Vagina (tissue), 2 donors: Measurements from ENCODE around the gene ANTXR1. TPM values are rescaled to one million over a fixed set of nuclear protein-coding genes. Genes with fewer than 3 reads are reported as not detected.

Experiments
- DNase-seq, 2 donors: peaks; one replicate each; pipeline ENCODE4 v3.0.0-alpha.2; 2017; ENCODE audit errors: extremely low spot score in 2 of 2
- H3K27ac ChIP-seq: fragments of 200-600 bp; sonication (generic); one replicate; pipeline ENCODE4 v1.5.1; 2019
- H3K27me3 ChIP-seq: fragments of 200-600 bp; sonication (generic); one replicate; pipeline ENCODE4 v1.5.1; 2019
- H3K36me3 ChIP-seq, 2 donors: fragments of 200-600 bp; sonication (generic); one replicate each; pipeline ENCODE4 v1.5.1; 2017 to 2019
- H3K4me1 ChIP-seq: fragments of 200-600 bp; sonication (generic); one replicate; pipeline ENCODE4 v1.5.1; 2019
- H3K4me3 ChIP-seq, 2 donors: fragments of 200-600 bp; sonication (generic); 1 replicate in 1 of 2; 2 replicates in 1 of 2; pipeline ENCODE4 v1.5.1; 2016 to 2019
- H3K9me3 ChIP-seq: fragments of 200-600 bp; sonication (generic); one replicate; pipeline ENCODE4 v1.5.1; 2019
- CTCF ChIP-seq, 3 experiments: fragments of 450-650 bp in 2 of 3; fragments of 200-600 bp in 1 of 3; sonication (generic) in 1 of 3; IDR thresholded peaks; one replicate each; pipeline ENCODE4 v1.5.1; 2017 to 2019; ENCODE audit warnings: antibody characterized with exemption in 3 of 3, mild to moderate bottlenecking in 2 of 3, moderate library complexity in 2 of 3
- POLR2A ChIP-seq, 2 donors: fragments of 450-650 bp; IDR thresholded peaks; one replicate each; pipeline ENCODE4 v1.6.1; 2017; ENCODE audit warnings: antibody characterized with exemption in 2 of 2, mild to moderate bottlenecking in 2 of 2, moderate library complexity in 2 of 2
- POLR2AphosphoS5 ChIP-seq, 2 donors: sonication (generic); formaldehyde crosslinking; IDR thresholded peaks; one replicate each; pipeline ENCODE4 v1.9.0; 2017; ENCODE audit warnings: antibody characterized with exemption in 2 of 2, mild to moderate bottlenecking in 2 of 2, low read depth in 1 of 2; ENCODE audit not compliant: insufficient read depth in 1 of 2
- intact Hi-C: fragments of 100-400 bp; cut with DNase I; formaldehyde crosslinking; loops from one replicate; pipeline ENCODE4 v1.15.1; 2023
- total RNA-seq: library from RNA; depleted of rRNA; stranded (reverse); fragments of >200 nt; gene quantifications from one replicate; pipeline ENCODE4 v1.2.3, GENCODE V29; 2016

ANTXR1 gene
- total RNA-seq, 1 donor from 2014 or later: 102 TPM

- Histone ChIP-seq H3K4me3 (no peak overlapping the region), H3K27me3 (no peaks in the 10 kb centered on the region), H3K27ac (peak overlapping the region; percentile 11), H3K36me3 (no peaks in the 10 kb centered on the region), H3K9me3 (no peaks in the 10 kb centered on the region), H3K4me1 (peaks cover 22% of the 10 kb centered on the region)
- no peak for DNase-seq
- intact Hi-C loops: no loop called here
- TF ChIP-seq POLR2AphosphoS5 (IDR thresholded peaks at IDR 0.05; ENCODE audit: insufficient read depth in 1 of 2, low read depth in 1 of 2) (no peak), POLR2A (IDR thresholded peaks at IDR 0.05) (no peak), CTCF (IDR thresholded peaks at IDR 0.05) (no peak)
These were observed 192.5 kb downstream of the ANTXR1 start for GRCh38 chr2:69205491-69205890.

GRCh38 chr2:69208023-69208595, 195.1 kb downstream of the ANTXR1 start:
- Histone ChIP-seq H3K4me3 (no peak overlapping the region), H3K36me3 (no peaks in the 10 kb centered on the region), H3K4me1 (peaks cover 3% of the 10 kb centered on the region), H3K27ac (peak overlapping the region; percentile 6), H3K27me3 (no peaks in the 10 kb centered on the region), H3K9me3 (no peaks in the 10 kb centered on the region)
- DNase-seq: no peak
- no peak for TF ChIP-seq CTCF (IDR thresholded peaks at IDR 0.05)
- TF ChIP-seq POLR2AphosphoS5 (IDR thresholded peaks at IDR 0.05; ENCODE audit: insufficient read depth in 1 of 2, low read depth in 1 of 2): no peak
- TF ChIP-seq POLR2A (IDR thresholded peaks at IDR 0.05): no peak
- intact Hi-C loops: no loop called here

- no peak for DNase-seq
- peaks cover 17% of the 10 kb centered on the region for H3K4me1 ChIP-seq
- no peaks in the 10 kb centered on the region for H3K27me3 ChIP-seq
- H3K36me3 ChIP-seq: no peaks in the 10 kb centered on the region
- no peaks in the 10 kb centered on the region for H3K9me3 ChIP-seq
- no peak overlapping the region for H3K27ac ChIP-seq
- no peak for TF ChIP-seq CTCF (IDR thresholded peaks at IDR 0.05)
- intact Hi-C loops: no loop called here
- no peak overlapping the region for H3K4me3 ChIP-seq
These were observed 196.5 kb downstream of the ANTXR1 start for GRCh38 chr2:69209482-69209881.

- no peak for TF ChIP-seq CTCF (IDR thresholded peaks at IDR 0.05)
- no peak for TF ChIP-seq POLR2AphosphoS5 (IDR thresholded peaks at IDR 0.05; ENCODE audit: insufficient read depth in 1 of 2, low read depth in 1 of 2)
- TF ChIP-seq POLR2A (IDR thresholded peaks at IDR 0.05): no peak
These were observed 197.4 kb downstream of the ANTXR1 start for GRCh38 chr2:69210385-69210784.

GRCh38 chr2:69211048-69211447, 198.1 kb downstream of the ANTXR1 start:
- Histone ChIP-seq H3K4me1 (peaks cover 27% of the 10 kb centered on the region), H3K27ac (no peak overlapping the region), H3K4me3 (no peak overlapping the region), H3K9me3 (no peaks in the 10 kb centered on the region), H3K36me3 (no peaks in the 10 kb centered on the region), H3K27me3 (no peaks in the 10 kb centered on the region)
- TF ChIP-seq CTCF (IDR thresholded peaks at IDR 0.05): no peak
- no peak for TF ChIP-seq POLR2A (IDR thresholded peaks at IDR 0.05)
- no peak for TF ChIP-seq POLR2AphosphoS5 (IDR thresholded peaks at IDR 0.05; ENCODE audit: insufficient read depth in 1 of 2, low read depth in 1 of 2)
- intact Hi-C loops: no loop called here
- DNase-seq: peak in 1 of 2 donors; percentile 29

More at GRCh38 chr2:69210385-69210784, 197.4 kb downstream of the ANTXR1 start:
- peak in 1 of 2 donors; percentile 13 for DNase-seq
- Histone ChIP-seq H3K9me3 (no peaks in the 10 kb centered on the region), H3K27me3 (no peaks in the 10 kb centered on the region), H3K36me3 (no peaks in the 10 kb centered on the region), H3K4me3 (no peak overlapping the region), H3K4me1 (peaks cover 26% of the 10 kb centered on the region), H3K27ac (no peak overlapping the region)
- intact Hi-C loops: no loop called here
